Measurements from ENCODE around the gene ACVR2A. TPM values are rescaled to one million over a fixed set of nuclear protein-coding genes. Genes with fewer than 3 reads are reported as not detected.

Gene ACVR2A
- total and polyA plus RNA-seq, 2 donors (not counting 1 experiment from before 2014, with no cell fraction given), result 0.91 to 2.0 TPM

DNA sequence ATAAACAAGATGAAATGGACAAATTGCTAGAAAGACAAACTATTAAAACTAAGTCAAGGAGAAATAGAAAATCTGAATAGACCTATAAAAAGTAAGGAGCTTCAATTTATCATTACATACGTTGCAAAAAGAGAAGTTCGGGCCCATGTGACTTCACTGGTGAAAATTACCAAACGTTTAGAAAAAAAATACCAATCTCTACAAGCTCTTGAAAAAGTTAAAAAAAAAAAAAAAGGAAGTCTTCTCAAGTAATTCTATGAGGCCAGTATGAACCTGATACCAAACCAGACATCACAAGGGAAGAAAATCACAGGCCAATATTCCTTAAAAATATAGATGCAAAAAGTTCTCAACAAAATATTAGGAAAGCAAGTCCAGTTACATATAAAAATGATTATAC, 20.2 kb upstream of the ACVR2A start:
- Histone ChIP-seq H3K36me3 (replicated peaks in 1 of 2; ENCODE audit: control extremely low read depth in 1 of 2, control insufficient read depth in 1 of 2, extremely low read depth in 1 of 2, insufficient read depth in 2 of 2, low read length in 1 of 2) (no peaks in the 10 kb centered on the region), H2AFZ (ENCODE audit: insufficient read depth, low read depth, low read length, poor library complexity, severe bottlenecking) (no peak overlapping the region), H3K9me3 (ENCODE audit: control extremely low read depth in 1 of 3, control insufficient read depth in 2 of 3, insufficient read depth in 1 of 3, low read length in 2 of 3) (peaks cover 0 to 10% (median 0%) of the 10 kb centered on the region in 3 donors), H3K27ac (ENCODE audit: low read length in 2 of 2) (no peak overlapping the region), H3K79me2 (ENCODE audit: control insufficient read depth, insufficient read depth, low read length) (no peaks in the 10 kb centered on the region), H3K4me2 (replicated peaks; ENCODE audit: low read depth, low read length, poor library complexity, severe bottlenecking) (no peak overlapping the region), H3K4me3 (ENCODE audit: control extremely low read depth in 1 of 5, extremely low read depth in 1 of 5, insufficient read depth in 1 of 5, low read depth in 2 of 5, low read length in 4 of 5) (no peak overlapping the region), H4K20me1 (ENCODE audit: control insufficient read depth, insufficient read depth, low read length, poor library complexity, severe bottlenecking) (no peaks in the 10 kb centered on the region), H3K4me1 (ENCODE audit: control insufficient read depth in 2 of 2, insufficient read depth in 2 of 2, low read length in 2 of 2) (no peaks in the 10 kb centered on the region), H3K9ac (ENCODE audit: low read length) (no peak overlapping the region), H3K27me3 (replicated peaks in 1 of 4; ENCODE audit: control extremely low read depth in 1 of 4, control insufficient read depth in 3 of 4, insufficient read depth in 4 of 4, low read length in 3 of 4) (peaks cover 0 to 2% (median 0%) of the 10 kb centered on the region in 4 experiments)
- Mint-ChIP-seq H3K4me1 (no peaks in the 10 kb centered on the region), H3K9me3 (ENCODE audit: insufficient read depth) (peaks cover 7% of the 10 kb centered on the region), H3K4me3 (no peak overlapping the region), H3K27ac (no peak overlapping the region), H3K27me3 (peaks cover 23% of the 10 kb centered on the region)
- TF ChIP-seq, protein P1, sequence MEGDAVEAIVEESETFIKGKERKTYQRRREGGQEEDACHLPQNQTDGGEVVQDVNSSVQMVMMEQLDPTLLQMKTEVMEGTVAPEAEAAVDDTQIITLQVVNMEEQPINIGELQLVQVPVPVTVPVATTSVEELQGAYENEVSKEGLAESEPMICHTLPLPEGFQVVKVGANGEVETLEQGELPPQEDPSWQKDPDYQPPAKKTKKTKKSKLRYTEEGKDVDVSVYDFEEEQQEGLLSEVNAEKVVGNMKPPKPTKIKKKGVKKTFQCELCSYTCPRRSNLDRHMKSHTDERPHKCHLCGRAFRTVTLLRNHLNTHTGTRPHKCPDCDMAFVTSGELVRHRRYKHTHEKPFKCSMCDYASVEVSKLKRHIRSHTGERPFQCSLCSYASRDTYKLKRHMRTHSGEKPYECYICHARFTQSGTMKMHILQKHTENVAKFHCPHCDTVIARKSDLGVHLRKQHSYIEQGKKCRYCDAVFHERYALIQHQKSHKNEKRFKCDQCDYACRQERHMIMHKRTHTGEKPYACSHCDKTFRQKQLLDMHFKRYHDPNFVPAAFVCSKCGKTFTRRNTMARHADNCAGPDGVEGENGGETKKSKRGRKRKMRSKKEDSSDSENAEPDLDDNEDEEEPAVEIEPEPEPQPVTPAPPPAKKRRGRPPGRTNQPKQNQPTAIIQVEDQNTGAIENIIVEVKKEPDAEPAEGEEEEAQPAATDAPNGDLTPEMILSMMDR (IDR thresholded peaks at IDR 0.05), result no peak
- TF ChIP-seq EZH2 (IDR thresholded peaks at IDR 0.05; ENCODE audit: borderline replicate concordance, insufficient read depth, low read depth, low read length, poor library complexity, severe bottlenecking), result no peak
- DNase-seq (no peak), ATAC-seq (ENCODE audit: low read depth) (no peak)
- intact Hi-C loops (cut with micrococcal nuclease), result no loop called here
- POLR2A ChIA-PET, result no interaction called here
- no CpG with 5 or more reads among the region's 3 CpGs for WGBS (ENCODE audit: insufficient coverage)
- CTCF ChIA-PET, result no interaction called here

DNA sequence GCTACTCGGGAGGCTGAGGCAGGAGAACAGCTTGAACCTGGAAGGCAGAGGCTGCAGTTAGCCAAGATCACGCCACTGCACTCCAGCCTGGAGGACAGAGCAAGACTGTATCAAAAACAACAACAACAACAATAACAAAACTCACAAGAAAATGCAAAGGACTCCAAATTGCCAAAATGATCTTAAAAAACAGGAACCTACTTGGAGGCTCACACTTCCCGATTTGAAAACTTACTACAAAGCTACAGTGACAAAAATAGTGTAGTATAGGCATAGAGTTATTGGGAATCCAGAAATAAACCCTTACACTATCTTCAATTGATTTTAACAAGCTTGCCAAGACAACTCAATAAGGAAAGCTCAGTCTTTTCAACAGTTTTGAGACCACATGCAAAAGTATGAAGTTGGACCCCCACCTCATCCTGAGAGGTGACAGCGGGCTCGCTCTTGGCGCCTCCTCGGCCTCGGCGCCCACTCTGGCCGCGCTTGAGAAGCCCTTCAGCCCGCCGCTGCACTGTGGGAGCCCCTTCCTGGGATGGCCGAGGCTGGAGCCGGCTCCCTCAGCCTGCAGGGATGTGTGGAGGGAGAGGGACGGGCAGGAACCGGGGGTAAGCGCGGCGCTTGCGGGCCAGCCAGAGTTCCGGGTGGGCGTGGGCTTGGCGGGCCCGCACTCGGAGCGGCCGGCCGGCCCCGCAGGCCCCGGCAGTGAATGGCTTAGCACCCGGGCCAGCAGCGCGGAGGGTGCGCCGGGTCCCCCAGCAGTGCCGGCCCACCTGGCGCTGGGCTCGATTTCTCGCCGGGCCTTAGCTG, 18.3 kb upstream of the ACVR2A start:
- intact Hi-C loops (cut with micrococcal nuclease), result no loop called here
- ATAC-seq (ENCODE audit: low read depth), result no peak
- ChIA-PET CTCF (no interaction called here), POLR2A (no interaction called here)
- Mint-ChIP-seq H3K4me1 (no peaks in the 10 kb centered on the region), H3K9me3 (ENCODE audit: insufficient read depth) (peaks cover 7% of the 10 kb centered on the region), H3K27ac (no peak overlapping the region), H3K27me3 (peaks cover 16% of the 10 kb centered on the region), H3K4me3 (no peak overlapping the region)
- Histone ChIP-seq H3K79me2 (ENCODE audit: control insufficient read depth, insufficient read depth, low read length) (no peaks in the 10 kb centered on the region), H3K4me1 (ENCODE audit: control insufficient read depth in 2 of 2, insufficient read depth in 2 of 2, low read length in 2 of 2) (no peaks in the 10 kb centered on the region), H3K4me2 (replicated peaks; ENCODE audit: low read depth, low read length, poor library complexity, severe bottlenecking) (no peak overlapping the region), H3K9ac (ENCODE audit: low read length) (no peak overlapping the region), H3K9me3 (ENCODE audit: control extremely low read depth in 1 of 3, control insufficient read depth in 2 of 3, insufficient read depth in 1 of 3, low read length in 2 of 3) (peaks cover 0 to 10% (median 0%) of the 10 kb centered on the region in 3 donors), H3K36me3 (replicated peaks in 1 of 2; ENCODE audit: control extremely low read depth in 1 of 2, control insufficient read depth in 1 of 2, extremely low read depth in 1 of 2, insufficient read depth in 2 of 2, low read length in 1 of 2) (no peaks in the 10 kb centered on the region), H3K27me3 (replicated peaks in 1 of 4; ENCODE audit: control extremely low read depth in 1 of 4, control insufficient read depth in 3 of 4, insufficient read depth in 4 of 4, low read length in 3 of 4) (peaks cover 0 to 1% (median 0%) of the 10 kb centered on the region in 4 experiments), H4K20me1 (ENCODE audit: control insufficient read depth, insufficient read depth, low read length, poor library complexity, severe bottlenecking) (no peaks in the 10 kb centered on the region), H3K27ac (ENCODE audit: low read length in 2 of 2) (no peak overlapping the region), H3K4me3 (ENCODE audit: control extremely low read depth in 1 of 5, extremely low read depth in 1 of 5, insufficient read depth in 1 of 5, low read depth in 2 of 5, low read length in 4 of 5) (no peak overlapping the region), H2AFZ (ENCODE audit: insufficient read depth, low read depth, low read length, poor library complexity, severe bottlenecking) (no peak overlapping the region)
- WGBS (ENCODE audit: insufficient coverage), result 97% methylated on average over 40 of the region's 41 CpGs
- no peak for DNase-seq
- TF ChIP-seq EZH2 (IDR thresholded peaks at IDR 0.05; ENCODE audit: borderline replicate concordance, insufficient read depth, low read depth, low read length, poor library complexity, severe bottlenecking), result no peak
- TF ChIP-seq, protein P1 (IDR thresholded peaks at IDR 0.05), result no peak
